ENCODE results near the gene SHISA9.
"Not testable (repeated sequence)": the region's sequence is repeated elsewhere in the genome, so short reads cannot be mapped to it uniquely, and the experiment has no call there.

SHISA9 gene

DNA sequence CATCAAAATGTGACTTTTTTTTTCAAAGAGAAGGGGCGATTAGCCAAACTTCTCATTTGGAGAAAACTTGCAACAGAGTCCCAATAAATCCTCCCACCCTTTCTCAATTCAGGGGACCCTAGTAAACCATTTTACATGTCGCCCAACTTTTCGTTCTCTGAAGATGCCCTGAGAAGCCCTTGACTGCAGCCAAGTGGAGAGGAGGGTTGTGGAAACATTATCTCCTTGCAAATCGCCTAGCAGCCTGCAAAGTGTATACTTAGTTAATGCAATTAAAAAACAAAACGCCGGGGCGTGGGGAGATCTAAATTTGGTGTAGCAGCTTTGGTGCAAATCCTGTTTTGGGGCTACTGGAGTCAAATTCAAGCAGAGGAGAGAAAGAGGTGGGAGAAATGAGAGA, 1.2 kb upstream of the SHISA9 start:
- no peak for DNase-seq (ENCODE audit: low read depth, low spot score)

DNA sequence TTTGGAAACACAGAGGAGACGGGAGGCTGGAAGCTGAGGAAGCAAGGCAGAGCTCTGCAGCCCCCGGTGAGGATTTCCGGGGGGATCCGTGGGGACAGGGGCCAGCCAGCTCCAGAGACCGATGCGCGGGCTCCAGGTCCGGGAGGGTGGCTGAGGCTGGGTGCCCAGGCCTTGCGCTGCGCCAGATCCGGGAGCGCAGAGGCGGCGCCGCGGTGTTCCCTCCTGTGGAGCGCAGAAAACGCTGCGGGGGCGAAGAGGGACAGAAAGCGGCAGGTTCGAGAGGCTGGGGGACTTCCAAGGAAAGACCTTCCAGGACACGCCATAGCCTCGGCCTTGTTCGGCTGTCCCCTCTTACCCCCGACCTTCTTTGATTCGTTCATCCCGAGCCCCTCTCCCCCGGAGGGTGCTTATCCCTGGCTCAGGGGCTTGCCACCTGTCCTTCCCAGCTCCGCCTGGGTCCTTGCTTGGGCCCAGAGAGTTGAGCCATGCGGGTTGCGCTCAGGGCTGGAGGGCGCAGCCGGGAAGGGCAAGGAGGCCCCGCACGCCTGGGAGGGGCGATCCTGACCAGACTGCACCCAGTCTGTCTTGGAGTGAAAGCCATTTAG, 697 bp upstream of the SHISA9 start:
- no peak for DNase-seq (ENCODE audit: low read depth, low spot score)

DNA sequence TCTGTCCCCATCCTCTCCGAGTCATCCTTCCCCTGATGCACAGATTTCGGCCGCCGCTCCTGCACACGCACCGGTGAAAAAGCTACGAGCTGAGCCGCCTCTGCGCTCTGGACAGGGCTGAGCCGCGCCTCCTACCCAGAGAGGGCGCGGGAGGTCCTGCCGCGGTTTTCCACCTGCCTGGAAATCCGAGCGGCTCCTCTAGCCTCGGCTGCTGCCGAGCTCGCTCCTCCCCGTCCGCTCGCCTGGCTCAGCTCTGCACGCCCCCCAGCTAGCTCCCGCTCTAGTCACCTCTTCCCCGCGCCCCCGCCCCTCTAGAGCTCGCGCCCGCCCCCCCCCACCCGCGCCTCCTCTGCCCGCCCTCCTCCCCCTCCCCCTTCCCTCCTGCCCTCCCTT, 198 bp upstream of the SHISA9 start:
- DNase-seq (ENCODE audit: low read depth, low spot score) = no peak

DNA sequence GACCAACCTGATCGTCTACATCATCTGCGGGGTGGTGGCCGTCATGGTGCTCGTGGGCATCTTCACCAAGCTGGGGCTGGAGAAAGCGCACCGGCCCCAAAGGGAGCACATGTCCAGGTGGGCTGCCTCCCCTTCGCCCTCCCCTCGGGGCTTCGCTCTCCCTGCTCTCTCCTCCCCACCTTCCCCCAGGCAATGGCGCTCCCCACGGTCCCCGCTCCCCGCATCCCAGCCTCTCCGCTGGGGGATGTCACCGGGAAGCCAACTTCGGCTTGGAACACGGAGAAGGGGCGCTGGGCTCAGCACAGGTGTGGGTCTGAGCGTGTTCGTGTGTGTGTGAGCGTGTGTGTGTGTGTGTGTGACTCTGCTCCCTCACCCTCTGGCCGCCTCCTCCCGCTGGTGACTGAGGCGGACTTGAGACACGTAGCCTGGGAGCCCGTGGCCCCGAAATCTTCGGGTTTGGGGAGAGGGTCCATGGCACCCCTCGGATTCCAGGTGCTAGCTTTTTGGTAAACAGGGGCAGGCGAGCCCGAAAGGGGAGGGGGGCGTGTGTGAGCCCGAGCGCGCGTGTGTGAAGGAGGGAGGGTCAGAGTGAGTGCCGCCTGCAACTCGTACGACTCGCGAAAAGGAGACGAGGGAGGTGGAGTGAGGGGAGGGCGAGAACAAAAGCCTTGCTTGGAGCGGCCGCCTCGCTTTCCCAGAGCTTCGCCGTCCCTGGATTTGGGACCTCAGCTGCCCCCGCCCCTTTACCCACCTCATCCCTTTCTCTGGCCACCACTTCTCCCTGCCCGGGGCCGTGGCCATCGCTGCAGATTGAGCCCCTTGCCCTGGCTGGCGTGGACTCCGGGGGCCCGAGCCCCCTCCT, 1.3 kb downstream of the SHISA9 start:
- DNase-seq (ENCODE audit: low read depth, low spot score) = no peak

DNA sequence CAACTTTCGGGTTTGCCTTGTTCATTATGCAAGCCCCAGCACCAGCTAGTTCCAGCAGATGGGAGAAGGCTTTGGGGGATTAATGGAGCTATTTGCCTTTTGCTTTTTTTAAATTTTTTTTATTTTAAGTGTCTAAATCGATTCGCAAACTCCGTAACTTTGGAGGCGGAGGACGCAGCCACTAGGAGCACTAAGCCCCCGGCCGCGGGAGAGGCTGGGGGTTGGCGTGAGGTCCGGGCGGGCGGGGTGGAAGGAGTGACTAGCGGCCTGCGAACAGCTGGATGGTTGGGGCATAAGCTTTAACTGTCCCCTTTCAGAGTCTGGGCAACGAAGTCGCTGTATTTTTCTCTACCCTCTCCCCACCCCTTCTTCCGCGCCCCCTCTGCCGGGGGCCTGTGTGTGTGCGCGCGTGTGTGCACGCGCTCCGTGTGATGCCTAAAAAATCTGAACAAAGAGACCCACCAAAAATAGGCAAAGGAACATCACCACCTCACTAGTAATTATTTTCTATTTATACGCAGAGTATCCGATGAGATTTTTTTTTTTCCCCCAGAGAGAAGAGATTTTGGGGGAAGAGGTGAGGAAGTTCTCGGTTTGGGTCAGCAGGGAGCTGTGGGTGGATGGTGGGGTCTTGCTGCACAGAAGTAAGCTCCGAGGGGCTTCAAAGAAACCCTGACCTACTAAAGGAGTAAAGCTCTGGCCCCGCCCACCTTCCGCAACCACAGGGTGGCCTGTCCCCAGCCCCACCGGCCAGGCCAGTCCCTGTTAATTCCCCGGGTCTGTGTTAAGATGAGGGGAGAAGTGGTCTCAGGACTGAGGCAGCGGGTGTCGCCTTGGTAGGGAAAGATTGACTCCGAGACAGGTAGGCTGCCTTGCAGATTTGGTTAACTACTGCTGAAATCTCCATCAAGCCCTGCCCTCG, 2.3 kb downstream of the SHISA9 start:
- no peak for DNase-seq (ENCODE audit: low read depth, low spot score)

DNA sequence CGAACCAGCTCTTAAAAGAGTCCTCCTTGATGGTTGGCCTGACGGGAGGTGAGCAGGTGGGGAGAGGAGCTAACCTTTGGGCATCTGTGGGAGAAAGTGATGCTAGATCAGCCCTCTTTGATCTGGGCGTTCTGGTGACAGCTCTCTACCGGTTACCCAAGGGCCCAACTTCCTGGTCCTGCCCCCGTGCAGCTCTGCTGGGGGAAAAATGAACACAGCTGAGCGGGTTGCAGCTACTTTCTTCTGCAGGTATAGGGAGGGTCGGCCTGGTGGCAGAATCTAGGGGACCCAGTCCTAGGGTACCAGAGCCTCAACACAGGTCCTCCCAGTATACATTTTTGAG, 2.9 kb downstream of the SHISA9 start:
- DNase-seq (ENCODE audit: low read depth, low spot score) = no peak

DNA sequence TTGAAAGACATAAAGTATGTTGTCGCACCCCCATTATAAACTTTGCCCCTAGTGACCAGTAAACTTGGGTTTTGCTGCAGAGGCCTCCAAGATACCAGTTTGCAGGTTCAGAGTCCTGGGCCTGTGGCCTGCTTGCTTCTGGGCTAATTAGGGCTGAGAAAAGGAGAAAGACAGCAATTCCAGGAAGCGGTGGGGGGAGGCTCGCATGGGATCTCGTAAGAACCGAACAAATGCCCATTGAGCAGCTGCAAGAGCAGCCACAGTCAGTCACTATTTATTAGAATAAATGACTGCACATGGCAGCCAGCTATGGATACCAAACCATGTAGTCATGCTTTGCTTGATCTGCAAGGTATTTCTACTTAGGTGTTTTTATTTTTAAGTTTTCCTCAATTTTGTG, 4.9 kb downstream of the SHISA9 start:
- no peak for DNase-seq (ENCODE audit: low read depth, low spot score)

DNA sequence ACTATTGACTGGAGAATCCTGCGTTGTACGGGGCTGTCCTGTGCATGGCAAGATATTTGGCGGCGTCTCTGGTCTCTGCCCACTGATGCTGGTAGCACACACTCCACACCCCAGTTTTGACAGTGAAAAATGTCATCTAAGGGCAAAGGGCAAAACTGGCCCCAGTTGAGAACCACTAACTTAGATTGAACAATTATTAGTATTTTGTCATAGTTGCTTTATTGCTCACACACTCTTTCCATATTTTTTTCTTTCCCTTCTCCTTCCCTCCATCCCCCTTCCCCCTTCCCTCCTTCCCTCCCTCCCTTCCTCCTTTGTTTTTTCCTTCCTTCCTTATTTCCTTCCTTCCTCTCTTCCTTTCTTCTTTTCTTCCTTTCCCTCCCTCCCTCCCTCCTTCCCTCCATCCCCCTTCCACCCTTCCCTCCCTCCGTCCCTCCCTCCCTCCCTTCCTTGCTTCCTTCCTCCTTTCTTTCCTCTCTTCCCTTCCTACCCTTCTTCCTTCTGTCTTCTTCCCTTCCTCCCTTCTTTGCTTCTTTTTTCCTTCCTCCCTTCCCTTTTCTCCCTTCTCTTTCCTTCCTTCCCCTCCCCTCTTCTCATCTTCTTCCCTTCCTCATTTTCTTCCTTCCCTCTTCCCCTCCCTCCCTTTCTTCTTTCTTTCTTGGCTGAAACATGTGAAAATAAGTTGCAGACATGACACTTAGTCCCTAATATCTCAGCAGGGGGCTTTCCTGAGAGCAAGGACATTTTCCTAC, 5.5 kb downstream of the SHISA9 start:
- no peak for DNase-seq (ENCODE audit: low read depth, low spot score)

DNA sequence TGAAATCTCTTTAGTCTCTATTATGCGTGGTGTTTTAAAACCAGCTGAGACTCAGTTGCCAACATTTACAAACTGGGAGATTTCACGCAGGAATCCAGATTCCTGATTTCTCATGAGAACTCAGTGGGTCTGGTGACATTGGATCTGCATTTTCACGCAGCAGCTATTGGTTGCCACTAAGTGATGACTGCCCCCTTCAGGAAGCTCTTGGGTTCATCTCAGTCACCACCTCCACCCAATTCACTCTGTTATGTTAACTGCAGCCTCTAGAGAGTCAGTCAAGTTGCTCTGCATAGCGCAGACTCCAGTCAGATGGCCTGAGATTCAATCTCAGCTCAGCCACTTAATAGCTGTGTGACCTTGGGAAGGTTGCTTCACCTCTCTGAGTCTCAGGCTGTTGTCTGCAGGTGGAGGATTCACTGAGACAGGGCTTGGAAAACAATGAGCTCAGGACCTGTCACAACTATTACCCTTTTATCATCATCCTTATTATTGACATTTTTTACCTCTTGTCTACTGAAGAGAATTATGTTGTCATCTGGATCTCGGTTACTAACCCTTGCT, 6.4 kb downstream of the SHISA9 start:
- DNase-seq (ENCODE audit: low read depth, low spot score) = no peak

DNA sequence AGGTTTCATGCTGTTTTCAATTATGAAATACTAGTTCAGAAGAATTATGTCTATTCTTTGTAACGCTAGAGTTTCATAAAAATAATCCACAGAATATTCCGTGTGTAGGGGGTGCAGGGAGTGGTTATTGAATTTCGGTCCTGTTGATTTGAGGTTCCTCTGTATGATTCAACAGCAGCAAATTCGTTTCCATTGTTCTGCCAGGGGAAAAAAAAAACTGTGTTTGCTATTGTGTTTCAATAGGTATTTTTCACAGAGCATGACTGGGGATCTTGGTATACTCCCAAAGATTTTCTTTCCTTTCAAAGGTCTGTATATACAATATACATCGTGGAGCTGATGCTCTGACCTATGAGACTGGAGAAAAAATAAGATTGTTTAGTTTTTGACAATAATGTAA, 15.8 kb downstream of the SHISA9 start:
- DNase-seq (ENCODE audit: low read depth, low spot score) = no peak

DNA sequence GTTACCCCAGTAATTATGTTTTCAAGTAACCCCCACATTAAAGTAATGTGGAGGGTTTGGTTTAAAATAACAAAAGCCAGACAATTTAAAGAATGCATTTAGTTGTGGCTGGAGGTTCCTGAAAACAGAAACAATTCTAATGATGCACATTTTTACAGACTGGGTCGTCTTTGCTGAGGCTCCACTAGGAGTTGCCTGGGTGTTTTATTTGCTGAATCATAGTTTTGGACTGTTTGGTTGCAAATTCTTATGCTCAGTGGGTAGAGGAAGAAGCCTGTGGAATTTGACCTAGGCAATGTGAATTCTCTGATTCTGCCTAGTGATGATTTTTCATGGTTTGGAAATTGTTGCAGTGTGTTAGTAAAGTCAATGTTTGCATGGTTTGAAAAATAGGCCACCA, 16.3 kb downstream of the SHISA9 start:
- DNase-seq (ENCODE audit: low read depth, low spot score) = no peak

DNA sequence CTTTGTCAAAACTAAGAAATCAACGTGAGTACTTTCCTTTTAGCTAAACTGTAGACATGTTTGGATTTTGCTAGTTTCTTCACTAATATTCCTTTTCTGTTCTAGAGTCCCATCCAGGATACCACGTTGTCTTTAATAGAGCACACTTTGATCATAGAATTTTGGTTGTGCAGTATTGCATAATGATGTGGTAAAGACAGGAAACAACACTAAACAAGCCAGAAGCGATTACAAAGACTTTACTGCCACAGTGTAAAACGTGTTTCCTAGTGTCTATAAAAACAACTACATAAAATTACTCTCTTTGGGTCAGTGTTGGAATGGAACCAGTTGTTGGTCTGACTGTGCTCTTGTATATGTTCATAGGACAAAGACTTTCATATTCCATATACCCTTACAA, 19.3 kb downstream of the SHISA9 start:
- no peak for DNase-seq (ENCODE audit: low read depth, low spot score)

DNA sequence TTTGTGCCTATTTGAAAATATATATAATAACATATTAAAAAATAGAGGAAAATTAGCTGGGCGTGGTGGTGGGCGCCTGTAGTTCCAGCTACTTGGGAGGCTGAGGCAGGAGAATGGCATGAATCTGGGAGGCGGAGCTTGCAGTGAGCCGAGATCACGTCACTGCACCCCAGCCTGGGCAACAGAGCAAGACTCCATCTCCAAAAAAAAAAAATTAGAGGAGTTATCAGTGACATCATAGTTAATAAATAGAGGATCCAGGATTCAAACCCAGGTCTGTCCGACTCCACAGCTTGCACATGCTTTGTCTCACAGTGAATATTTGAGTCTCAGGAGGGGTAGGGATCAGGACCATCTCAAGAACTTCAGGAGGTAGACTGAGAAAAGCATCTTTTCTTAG, 22.2 kb downstream of the SHISA9 start:
- not testable (repeated sequence) for DNase-seq (ENCODE audit: low read depth, low spot score)

DNA sequence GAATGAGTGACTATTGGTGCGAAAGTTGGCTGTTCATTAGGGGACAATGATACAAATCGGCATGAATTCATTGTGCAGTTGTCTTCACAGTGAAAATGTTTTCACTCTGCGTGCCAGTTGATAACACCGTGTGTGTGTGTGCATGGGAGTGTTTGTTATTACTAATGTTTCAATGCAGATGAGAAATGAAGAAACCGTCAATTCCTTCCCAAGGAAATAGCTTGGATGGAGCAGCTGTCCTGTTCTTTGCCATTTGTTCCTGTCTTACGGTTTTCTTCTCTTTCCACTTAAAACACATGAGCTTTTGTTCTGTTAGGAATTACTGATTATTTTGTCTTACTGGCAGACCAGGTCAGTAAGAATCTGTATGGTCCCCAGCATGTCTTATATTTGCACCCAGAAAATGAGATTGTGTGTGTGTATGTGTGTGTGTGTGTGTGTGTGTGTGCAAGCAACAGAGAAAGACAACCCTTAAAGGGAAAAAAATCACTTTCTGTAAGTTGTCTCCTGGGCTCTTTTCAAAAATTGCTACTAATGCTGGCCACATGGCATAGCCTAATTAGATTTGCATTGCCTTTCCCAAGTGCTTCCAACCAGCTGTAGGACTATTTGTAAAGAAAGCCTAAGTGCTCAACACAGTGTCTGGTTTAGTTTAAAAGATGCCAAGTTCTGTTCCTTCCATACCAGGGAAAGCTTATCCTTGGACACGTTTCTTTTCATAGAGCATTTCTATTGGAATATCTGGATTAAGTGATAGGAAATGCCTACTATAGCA, 23.8 kb downstream of the SHISA9 start:
- DNase-seq (ENCODE audit: low read depth, low spot score) = no peak

DNA sequence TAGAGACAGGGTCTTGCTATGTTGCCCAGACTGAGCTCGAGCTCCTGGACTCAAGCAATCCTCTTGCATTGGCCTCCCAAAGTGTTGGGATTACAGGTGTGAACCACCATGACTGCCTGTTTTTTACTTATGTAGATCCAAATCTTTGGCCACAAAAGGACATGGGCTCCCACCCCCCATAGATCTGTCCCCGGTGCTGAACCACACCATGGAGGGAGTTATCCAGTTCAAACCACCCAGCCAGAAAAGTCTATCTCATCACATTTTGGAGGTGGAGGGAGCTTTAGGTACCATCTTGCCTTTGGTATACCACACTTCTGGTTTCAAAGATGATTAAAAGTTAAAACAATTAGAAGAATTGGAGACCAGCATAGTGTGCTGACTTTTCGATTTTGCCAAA, 26.2 kb downstream of the SHISA9 start:
- DNase-seq (ENCODE audit: low read depth, low spot score) = no peak

DNA sequence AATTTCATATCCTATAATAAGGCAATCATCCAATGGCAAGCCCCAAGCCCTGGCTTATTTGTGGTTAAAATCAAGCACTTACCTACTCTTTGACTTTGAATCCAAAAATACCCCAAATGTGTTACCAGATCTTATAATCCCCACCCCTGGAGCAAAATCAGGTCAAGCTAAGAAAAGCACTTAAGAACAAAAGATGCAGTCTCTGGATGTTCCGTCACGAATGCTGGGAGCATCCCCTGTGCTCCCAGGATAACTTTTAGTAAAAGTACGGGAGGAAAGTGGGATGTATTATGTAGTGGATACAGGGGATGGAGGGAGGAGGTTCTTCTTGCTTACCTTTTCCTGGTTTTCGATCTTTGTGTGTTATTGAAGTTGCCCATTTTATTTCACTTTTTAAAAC, 29.5 kb downstream of the SHISA9 start:
- DNase-seq (ENCODE audit: low read depth, low spot score) = no peak

DNA sequence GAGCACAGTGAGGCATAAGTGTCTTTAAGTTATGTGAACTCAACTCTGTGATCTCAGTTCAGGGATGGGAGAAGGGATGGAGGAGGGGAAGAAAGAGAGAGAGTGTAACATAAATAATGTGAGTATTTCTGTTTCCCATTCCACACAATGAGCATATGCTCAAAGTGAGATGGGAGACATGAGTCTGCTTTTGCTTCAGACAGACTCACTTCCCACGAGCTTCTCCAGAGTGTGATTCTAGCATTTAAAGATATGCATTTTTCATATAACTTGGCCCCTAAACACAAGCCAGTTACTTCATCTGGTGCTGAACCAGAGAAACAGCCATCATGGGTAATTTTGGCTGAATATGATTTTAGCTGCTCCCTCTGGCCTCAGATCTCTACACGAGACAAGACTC, 35.0 kb downstream of the SHISA9 start:
- DNase-seq (ENCODE audit: low read depth, low spot score) = no peak

DNA sequence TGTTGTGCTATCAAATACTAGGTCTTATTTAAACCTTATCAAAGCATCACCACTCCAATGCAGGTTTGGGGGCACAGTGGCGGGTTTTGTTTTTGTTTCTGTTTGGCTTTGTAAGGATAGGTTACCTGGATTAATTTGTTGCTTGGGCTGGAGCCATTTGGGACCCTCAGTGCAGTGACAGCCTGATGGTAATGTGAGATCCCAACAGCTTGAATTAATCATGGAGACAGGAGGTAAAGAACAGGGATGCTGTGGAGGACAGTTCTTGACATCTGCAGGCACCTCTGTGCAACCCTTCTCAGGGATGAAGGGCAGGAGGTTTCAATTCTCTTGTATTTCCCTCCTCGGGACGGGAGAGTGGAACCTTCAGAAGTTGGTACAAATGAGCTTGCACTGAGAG, 40.5 kb downstream of the SHISA9 start:
- DNase-seq (ENCODE audit: low read depth, low spot score) = no peak

DNA sequence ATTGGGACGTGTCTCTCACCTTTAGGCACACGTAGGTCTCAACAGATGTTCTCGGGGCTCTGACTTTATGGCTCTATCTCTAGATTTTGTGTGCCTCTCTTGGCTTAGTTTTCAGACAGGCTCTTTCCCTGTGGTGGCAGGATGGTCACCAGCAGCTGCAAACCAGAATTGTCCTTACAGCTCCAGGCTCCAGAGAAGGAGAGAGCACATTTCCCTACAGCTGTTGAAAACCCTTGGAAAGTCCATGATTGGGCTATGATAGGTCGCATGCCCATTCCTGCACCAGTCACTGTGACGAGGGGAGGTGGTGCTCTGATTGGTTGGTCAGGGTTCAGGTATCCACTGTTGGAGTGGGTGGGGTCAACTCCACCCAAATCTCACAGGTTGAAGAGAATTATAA, 41.5 kb downstream of the SHISA9 start:
- no peak for DNase-seq (ENCODE audit: low read depth, low spot score)

DNA sequence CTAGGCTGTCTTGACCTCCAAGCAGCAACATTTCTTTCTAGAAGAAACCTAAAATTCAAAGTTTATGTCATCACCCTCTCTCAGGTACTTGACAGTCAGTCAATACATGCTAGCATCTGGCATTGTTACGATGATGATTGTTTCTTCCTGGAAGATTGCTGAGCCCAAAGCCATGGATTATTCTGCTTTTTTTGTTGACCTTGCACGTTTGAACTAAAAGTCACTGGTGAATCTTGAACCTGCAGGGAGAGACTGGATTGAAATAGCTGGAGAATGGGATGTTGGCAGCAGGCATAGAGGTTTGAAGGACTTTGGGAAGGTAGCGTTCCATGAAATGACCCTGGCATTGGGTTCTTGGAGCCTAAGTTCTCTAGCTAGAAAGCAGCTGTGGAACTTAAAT, 42.9 kb downstream of the SHISA9 start:
- no peak for DNase-seq (ENCODE audit: low read depth, low spot score)

DNA sequence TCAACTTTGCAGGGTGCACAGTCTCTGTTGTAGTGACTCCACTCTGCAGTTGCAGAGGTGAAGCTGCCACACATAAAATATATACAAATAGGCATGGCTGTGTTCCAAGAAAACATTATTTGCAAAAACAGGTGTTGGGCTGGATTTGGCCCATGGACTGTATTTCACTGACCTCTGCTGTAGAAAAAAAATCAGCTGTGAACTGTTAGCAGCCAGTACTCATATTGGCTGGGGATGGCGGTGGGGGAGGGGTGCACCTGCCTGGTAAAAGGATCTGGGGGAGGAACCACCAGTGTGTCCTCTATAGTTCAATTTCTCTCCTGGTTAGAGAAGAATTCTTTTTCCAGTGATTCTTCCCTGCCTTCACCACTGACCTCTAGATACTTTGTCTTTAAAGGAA, 50.0 kb downstream of the SHISA9 start:
- no peak for DNase-seq (ENCODE audit: low read depth, low spot score)

Data from smooth muscle cell of the brain vasculature (primary cell).